Esophagus squamous epithelium (tissue), 5 donors: Measurements from ENCODE around the gene FGF12. TPM values are rescaled to one million over a fixed set of nuclear protein-coding genes. Genes with fewer than 3 reads are reported as not detected.
"Not testable (repeated sequence)": the region's sequence is repeated elsewhere in the genome, so short reads cannot be mapped to it uniquely, and the experiment has no call there.

Experiments
- DNase-seq: peaks from one replicate; lab custom pipeline; 2025; lab: John Stamatoyannopoulos, UW
- H3K27ac ChIP-seq, 4 donors: fragments of 200-600 bp; sonication (generic); one replicate each; pipeline ENCODE4 v1.5.1; 2016 to 2019; ENCODE audit warnings: mild to moderate bottlenecking in 1 of 4
- H3K27me3 ChIP-seq, 4 donors: fragments of 200-600 bp; sonication (generic); 1 replicate in 3 of 4; 2 replicates in 1 of 4; pipeline versions ENCODE4 v1.5.1 to v1.6.0; 2017 to 2021; ENCODE audit warnings: antibody characterized with exemption in 1 of 4
- H3K36me3 ChIP-seq, 3 donors: fragments of 200-600 bp; sonication (generic); one replicate each; pipeline ENCODE4 v1.5.1; 2016 to 2019
- H3K4me1 ChIP-seq, 3 donors: fragments of 200-600 bp; sonication (generic); one replicate each; pipeline ENCODE4 v1.5.1; 2017 to 2019
- H3K4me3 ChIP-seq, 4 donors: fragments of 200-600 bp; sonication (generic); 1 replicate in 3 of 4; 2 replicates in 1 of 4; pipeline ENCODE4 v1.5.1; 2016 to 2019; ENCODE audit warnings: mild to moderate bottlenecking in 2 of 4, moderate library complexity in 1 of 4
- H3K9me3 ChIP-seq, 3 donors: fragments of 200-600 bp; sonication (generic); one replicate each; pipeline ENCODE4 v1.5.1; 2016 to 2019
- POLR2A ChIP-seq, 4 donors: fragments of 450-650 bp; IDR thresholded peaks; one replicate each; pipeline ENCODE4 v1.6.1; 2017; ENCODE audit warnings: antibody characterized with exemption in 4 of 4, mild to moderate bottlenecking in 4 of 4, moderate library complexity in 3 of 4
- WGBS, 2 donors: methylation state at CpG; one replicate each; pipeline ENCODE4 v1.1.5; 2018; 5-methylcytosine and 5-hydroxymethylcytosine counted together
- intact Hi-C: fragments of 100-400 bp; cut with DNase I; formaldehyde crosslinking; loops from one replicate; pipeline ENCODE4 v1.15.0; 2022
- total RNA-seq, 4 donors: library from RNA; depleted of rRNA; stranded (reverse); fragments of >200 nt; gene quantifications; one replicate each; pipeline ENCODE4 v1.1.0, GENCODE V29; 2016
- TF ChIP-seq, protein P1 (sequence below), 6 experiments: fragments of 450-650 bp in 4 of 6; fragments of 200-600 bp in 2 of 6; sonication (generic) in 2 of 6; IDR thresholded peaks; one replicate each; pipeline ENCODE4 v1.5.1; 2016 to 2019; ENCODE audit warnings: antibody characterized with exemption in 6 of 6, mild to moderate bottlenecking in 4 of 6, moderate library complexity in 4 of 6
- donor health status: DM: yes; HTN: yes; CAD: no.

The FGF12 gene
- total RNA-seq = 1 to 10 TPM in 2 of 4 donors, under 1 TPM in 2; 0.18 to 1.6 (median 0.86) TPM

DNA sequence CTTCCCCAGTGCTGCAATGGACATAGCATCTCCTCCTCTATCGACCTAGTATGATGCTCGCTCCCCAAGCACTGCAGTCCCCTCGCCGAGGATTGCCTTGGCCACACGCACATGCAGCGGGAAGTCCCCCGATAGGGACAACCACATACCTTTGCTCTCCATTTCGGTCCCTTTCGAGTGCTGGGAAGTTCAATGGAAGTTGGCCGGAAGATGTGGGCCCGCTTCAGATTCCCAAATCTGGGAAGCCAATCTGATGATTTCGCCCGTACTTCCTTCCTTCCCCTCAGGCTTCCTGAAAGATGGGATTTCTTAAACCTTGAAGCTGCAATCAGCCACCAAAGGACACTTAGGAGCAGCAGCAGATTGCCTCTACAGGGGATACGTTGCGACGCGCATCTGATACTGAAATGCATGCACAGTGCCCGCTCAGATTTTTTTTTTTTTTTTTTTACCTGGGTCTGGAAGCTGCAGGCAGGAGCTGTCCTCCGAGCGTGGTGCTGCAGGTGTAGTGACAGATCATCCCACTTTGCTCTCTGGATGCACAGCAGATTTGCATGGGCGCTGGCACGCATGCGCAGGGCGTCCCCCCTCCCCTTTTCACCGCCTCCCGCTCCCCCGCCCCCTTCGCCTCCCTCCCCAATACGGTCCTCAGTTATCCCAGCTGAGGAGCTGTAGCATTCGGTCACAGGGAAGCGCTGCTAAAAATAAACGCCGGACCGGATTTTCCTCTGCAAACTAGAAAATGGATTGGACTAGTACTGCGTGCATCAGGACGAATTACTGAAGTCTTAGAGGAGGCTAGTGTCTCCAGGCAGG is at the start of gene FGF12:
TSS of gene FGF12 (minus strand) at position 510 of the 816 bp plus-strand sequence.
- intact Hi-C loops = no loop called here
- peaks cover 0 to 14% (median 5%) of the 10 kb centered on the region in 3 donors for H3K4me1 ChIP-seq
- H3K9me3 ChIP-seq = no peaks in the 10 kb centered on the region
- TF ChIP-seq, protein P1, sequence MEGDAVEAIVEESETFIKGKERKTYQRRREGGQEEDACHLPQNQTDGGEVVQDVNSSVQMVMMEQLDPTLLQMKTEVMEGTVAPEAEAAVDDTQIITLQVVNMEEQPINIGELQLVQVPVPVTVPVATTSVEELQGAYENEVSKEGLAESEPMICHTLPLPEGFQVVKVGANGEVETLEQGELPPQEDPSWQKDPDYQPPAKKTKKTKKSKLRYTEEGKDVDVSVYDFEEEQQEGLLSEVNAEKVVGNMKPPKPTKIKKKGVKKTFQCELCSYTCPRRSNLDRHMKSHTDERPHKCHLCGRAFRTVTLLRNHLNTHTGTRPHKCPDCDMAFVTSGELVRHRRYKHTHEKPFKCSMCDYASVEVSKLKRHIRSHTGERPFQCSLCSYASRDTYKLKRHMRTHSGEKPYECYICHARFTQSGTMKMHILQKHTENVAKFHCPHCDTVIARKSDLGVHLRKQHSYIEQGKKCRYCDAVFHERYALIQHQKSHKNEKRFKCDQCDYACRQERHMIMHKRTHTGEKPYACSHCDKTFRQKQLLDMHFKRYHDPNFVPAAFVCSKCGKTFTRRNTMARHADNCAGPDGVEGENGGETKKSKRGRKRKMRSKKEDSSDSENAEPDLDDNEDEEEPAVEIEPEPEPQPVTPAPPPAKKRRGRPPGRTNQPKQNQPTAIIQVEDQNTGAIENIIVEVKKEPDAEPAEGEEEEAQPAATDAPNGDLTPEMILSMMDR (IDR thresholded peaks at IDR 0.05) = no peak
- no peak for TF ChIP-seq POLR2A (IDR thresholded peaks at IDR 0.05)
- WGBS, 2 donors = 6% methylated on average over 26 to 32 of the region's 36 CpGs
- H3K27me3 ChIP-seq = no peaks in the 10 kb centered on the region
- no peak within 1 kb of the TSS for H3K27ac ChIP-seq
- no peak for DNase-seq
- peak within 1 kb of the TSS in 3 of 4 donors; percentile 6 to 50 (median 20) for H3K4me3 ChIP-seq
- H3K36me3 ChIP-seq = no peaks in the 10 kb centered on the region

GRCh38 chr3:192774341-192774740 is 47.0 kb upstream of the FGF12 start:
- H3K4me3 ChIP-seq, H3K36me3 ChIP-seq, H3K4me1 ChIP-seq, H3K27me3 ChIP-seq, DNase-seq, H3K27ac ChIP-seq, intact Hi-C loops: not testable (repeated sequence)
- WGBS, 2 donors = 64 to 66% methylated on average over 4 of the region's 4 CpGs
- peaks cover 0 to 15% (median 0%) of the 10 kb centered on the region in 3 donors for H3K9me3 ChIP-seq

DNA sequence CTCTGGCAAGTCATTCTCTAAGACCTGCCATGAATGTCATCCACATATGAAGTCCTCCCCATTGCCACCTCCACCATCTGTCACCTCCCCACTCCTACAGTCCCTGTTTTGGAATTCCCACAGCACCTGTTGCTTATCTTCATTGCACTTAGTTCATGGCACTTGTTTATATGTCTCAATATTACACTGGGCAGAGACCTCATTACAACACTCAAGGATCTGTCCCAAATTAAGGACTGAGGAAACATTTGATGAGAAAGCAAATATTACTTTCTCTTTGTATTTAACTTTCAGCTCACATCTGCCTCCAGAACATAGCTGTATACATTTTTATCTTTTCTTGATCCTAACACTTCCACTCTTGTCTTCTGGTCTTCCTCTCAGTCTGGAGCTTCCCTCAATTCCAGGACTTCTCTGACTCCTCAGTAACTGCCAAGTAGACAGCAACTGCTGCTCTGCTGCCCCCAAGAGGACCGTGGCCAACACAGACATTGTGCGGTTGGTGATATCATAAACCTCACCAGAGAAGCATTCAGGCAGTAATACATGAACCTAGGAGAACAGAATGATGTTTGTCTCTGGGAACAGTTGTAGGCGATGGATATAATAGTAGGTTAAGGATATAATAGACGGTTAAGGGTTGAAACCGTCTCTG is 45.0 kb upstream of the FGF12 start:
- WGBS, 2 donors = 54 to 64% methylated on average over 5 of the region's 5 CpGs
- no peaks in the 10 kb centered on the region for H3K36me3 ChIP-seq
- H3K27ac ChIP-seq = no peak overlapping the region
- H3K9me3 ChIP-seq = peaks cover 0 to 15% (median 0%) of the 10 kb centered on the region in 3 donors
- H3K27me3 ChIP-seq = no peaks in the 10 kb centered on the region
- no peak for TF ChIP-seq POLR2A (IDR thresholded peaks at IDR 0.05)
- TF ChIP-seq, protein P1 (IDR thresholded peaks at IDR 0.05) = no peak
- no peak for DNase-seq
- no peaks in the 10 kb centered on the region for H3K4me1 ChIP-seq
- H3K4me3 ChIP-seq = no peak overlapping the region
- intact Hi-C loops = no loop called here

DNA sequence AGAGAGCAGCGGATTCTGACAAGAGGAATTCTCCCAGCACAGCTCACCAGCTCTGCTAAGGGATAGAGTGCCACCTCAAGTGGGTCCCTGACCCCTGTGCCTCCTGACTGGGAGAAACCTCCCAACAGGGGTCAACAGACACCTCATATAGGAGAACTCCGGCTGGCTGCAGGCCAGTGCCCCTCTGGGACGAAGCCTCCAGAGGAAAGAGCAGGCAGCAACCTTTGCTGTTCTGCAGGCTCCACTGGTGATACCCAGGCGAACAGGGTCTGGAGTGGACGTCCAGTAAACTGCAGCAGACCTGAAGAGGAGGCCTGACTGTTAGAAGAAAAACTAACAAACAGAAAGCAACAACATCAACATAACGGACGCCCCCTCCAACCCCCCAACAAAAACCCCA is 31.3 kb upstream of the FGF12 start:
- no peak for DNase-seq
- TF ChIP-seq POLR2A (IDR thresholded peaks at IDR 0.05) = no peak
- TF ChIP-seq, protein P1 (IDR thresholded peaks at IDR 0.05) = no peak
- H3K27me3 ChIP-seq = no peaks in the 10 kb centered on the region
- H3K4me3 ChIP-seq = no peak overlapping the region
- no peak overlapping the region for H3K27ac ChIP-seq
- 72 to 76% methylated on average over 4 of the region's 7 CpGs for WGBS, 2 donors
- intact Hi-C loops = no loop called here
- no peaks in the 10 kb centered on the region for H3K9me3 ChIP-seq
- H3K4me1 ChIP-seq = no peaks in the 10 kb centered on the region
- H3K36me3 ChIP-seq = no peaks in the 10 kb centered on the region

DNA sequence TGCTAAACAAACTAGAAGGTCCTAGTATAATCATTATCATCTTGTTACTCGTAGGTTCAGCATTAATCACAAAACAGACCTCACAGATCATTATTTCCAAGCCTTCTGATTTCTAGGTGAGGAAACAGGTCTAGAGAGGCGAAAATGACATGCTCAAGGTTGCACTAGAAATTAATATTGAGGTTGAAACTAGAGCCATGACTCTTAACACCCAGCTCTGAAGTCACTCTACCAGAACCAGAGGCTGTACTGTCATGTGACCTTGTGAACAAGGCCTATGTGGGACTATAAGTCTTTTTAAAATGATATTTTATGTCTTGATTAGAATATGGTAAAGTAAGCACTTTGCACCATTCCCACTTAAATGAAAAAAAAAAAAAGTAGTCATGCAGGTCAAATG is 23.8 kb upstream of the FGF12 start:
- Histone ChIP-seq H3K4me1 (no peaks in the 10 kb centered on the region), H3K9me3 (no peaks in the 10 kb centered on the region), H3K27me3 (no peaks in the 10 kb centered on the region), H3K4me3 (no peak overlapping the region), H3K27ac (no peak overlapping the region), H3K36me3 (no peaks in the 10 kb centered on the region)
- TF ChIP-seq POLR2A (IDR thresholded peaks at IDR 0.05) = no peak
- TF ChIP-seq, protein P1 (IDR thresholded peaks at IDR 0.05) = no peak
- 22 to 51% methylated on average over 2 of the region's 2 CpGs for WGBS, 2 donors
- intact Hi-C loops = no loop called here
- no peak for DNase-seq
